Esophagus muscularis mucosa (tissue), 4 donors: Measurements from ENCODE around the gene ZBTB47.

ENCODE experiments used
- EP300 ChIP-seq: sonication (generic); formaldehyde crosslinking; IDR thresholded peaks from one replicate; pipeline ENCODE4 v1.6.1; 2017; ENCODE audit warnings: antibody characterized with exemption
- POLR2A ChIP-seq: fragments of 450-650 bp; IDR thresholded peaks from one replicate; pipeline ENCODE4 v1.6.1; 2017; ENCODE audit warnings: antibody characterized with exemption, moderate library complexity, mild to moderate bottlenecking, low read depth
- TF ChIP-seq, protein P1 (sequence below), 3 experiments: fragments of 200-600 bp in 2 of 3; fragments of 450-650 bp in 1 of 3; sonication (generic) in 2 of 3; IDR thresholded peaks; one replicate each; pipeline ENCODE4 v1.5.1; 2017 to 2019; ENCODE audit warnings: antibody characterized with exemption in 3 of 3, mild to moderate bottlenecking in 2 of 3, moderate library complexity in 1 of 3

DNA sequence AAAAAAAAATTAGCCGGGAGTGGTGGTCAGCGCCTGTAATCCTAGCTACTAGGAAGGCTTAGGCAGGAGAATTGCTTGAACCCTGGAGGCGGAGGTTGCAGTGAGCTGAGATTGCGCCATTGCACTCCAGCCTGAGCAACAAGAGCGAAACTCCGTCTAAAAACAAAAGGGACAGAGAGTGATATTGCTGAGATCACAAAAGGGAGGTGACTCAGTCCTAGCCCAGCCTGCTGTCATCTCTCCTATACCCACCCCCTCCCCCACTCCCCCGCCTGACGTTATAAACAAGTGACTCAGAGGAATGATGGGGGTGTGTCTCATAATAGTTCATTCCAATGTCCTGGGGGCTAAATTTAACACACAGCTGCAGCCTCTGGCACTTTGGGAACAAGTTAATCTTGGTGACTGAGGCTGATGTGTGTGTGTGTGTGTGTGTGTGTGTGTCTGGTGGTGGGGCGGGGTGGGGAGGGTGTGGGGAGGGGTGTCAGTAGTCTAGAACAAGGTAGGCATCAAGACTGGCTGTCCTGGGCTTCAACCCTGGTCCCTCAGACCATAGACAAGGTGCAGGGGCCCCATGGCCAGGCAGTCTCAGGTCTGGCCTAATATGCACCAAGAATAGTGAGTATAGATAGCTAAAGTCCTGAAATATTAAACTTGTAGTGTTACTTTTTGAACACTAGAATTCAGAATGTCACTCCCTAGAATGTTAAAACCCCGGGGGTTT is 30.5 kb downstream of the ZBTB47 start:
- TF ChIP-seq, protein P1, sequence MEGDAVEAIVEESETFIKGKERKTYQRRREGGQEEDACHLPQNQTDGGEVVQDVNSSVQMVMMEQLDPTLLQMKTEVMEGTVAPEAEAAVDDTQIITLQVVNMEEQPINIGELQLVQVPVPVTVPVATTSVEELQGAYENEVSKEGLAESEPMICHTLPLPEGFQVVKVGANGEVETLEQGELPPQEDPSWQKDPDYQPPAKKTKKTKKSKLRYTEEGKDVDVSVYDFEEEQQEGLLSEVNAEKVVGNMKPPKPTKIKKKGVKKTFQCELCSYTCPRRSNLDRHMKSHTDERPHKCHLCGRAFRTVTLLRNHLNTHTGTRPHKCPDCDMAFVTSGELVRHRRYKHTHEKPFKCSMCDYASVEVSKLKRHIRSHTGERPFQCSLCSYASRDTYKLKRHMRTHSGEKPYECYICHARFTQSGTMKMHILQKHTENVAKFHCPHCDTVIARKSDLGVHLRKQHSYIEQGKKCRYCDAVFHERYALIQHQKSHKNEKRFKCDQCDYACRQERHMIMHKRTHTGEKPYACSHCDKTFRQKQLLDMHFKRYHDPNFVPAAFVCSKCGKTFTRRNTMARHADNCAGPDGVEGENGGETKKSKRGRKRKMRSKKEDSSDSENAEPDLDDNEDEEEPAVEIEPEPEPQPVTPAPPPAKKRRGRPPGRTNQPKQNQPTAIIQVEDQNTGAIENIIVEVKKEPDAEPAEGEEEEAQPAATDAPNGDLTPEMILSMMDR (IDR thresholded peaks at IDR 0.05) = no peak
- TF ChIP-seq POLR2A (no peak), EP300 (no peak)
